A172 (cell line): ENCODE data around the gene PLA2G5. TPM values are rescaled to one million over a fixed set of nuclear protein-coding genes. Genes with fewer than 3 reads are reported as not detected.

Source experiments
- DNase-seq: peaks from one replicate; pipeline ENCODE4 v3.0.0-alpha.2; 2015; ENCODE audit warnings: low spot score
- total RNA-seq: library from RNA; depleted of rRNA; stranded (reverse); fragments of >200 nt; shearing (Covaris generic); gene quantifications from 2 replicates; pipeline ENCODE4 v1.2.3, GENCODE V29; 2014

The PLA2G5 gene
- total RNA-seq, 1 experiment from 2014 or later: not detected

DNA sequence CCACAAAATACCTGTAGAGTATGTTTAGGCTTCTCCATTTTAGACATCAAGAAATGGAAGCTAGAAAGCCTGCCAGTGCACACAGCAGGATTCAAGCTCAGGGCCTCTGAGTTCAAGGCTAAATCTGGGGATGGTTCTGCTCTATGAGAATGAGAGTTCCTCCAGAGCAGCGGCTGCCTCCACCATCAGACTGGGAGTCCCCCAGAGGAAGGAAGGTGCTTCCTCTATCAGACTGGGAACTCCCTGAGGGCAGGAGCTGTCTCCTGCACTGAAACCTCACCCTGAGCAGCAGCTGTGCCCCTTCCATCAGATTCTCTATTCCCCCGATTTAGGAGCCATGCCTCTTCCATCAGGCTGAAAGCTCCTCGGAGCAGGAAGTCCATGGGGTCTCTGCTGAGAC is 20.1 kb downstream of the PLA2G5 start:
- no peak for DNase-seq

DNA sequence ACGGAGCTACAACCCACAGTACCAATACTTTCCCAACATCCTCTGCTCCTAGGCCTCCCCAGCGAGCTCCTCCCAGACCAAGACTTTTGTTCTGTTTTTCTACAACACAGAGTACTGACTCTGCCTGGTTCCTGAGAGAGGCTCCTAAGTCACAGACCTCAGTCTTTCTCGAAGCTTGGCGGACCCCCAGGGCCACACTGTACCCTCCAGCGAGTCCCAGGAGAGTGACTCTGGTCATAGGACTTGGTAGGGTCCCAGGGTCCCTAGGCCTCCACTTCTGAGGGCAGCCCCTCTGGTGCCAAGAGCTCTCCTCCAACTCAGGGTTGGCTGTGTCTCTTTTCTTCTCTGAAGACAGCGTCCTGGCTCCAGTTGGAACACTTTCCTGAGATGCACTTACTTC is 20.6 kb downstream of the PLA2G5 start:
- no peak for DNase-seq

- no peak for DNase-seq
Observed at GRCh38 chr1:20093303-20093702, 23.3 kb downstream of the PLA2G5 start.

- DNase-seq: no peak
Observed at GRCh38 chr1:20093940-20094391, 24.0 kb downstream of the PLA2G5 start.

DNA sequence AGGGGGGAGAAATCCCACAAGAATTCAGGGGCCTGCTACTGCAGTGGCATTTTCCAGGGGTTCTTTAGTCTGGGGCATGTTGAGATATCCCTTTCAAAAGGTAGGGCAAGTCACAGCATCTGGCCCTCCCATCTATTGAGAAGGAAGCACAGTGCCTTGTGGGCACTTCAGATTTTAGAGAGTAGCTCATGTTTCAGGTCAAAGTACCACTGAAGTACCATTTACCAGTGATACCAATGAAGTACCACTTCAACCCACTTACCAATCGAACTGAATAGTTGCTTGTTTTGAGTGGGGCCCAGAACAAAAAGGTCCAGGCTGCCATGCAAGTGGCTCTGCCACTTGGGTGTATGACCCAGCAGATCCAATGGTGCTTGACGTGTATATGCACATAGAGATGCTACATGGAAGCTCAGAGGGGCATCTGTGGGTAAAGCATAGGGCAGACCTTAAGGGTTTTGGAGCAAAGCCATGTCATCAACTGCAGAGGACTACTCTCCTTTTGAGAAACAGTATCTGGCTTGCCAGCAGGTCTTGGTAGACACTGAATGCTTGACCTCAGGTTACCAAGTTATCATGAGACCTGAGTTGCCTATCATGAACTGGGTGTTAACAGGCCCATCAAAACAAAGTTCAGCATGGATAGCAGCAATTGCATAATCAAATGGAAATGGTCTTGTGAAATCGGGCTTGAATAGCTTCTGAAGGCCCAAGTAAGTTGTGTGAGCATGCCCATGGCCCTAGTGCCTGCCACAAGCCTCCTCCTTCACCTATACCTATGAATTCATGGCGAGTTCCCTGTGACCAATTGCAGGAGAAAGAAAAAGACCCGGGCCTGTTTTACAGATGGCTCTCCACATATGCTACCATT is 25.8 kb downstream of the PLA2G5 start:
- no peak for DNase-seq

DNA sequence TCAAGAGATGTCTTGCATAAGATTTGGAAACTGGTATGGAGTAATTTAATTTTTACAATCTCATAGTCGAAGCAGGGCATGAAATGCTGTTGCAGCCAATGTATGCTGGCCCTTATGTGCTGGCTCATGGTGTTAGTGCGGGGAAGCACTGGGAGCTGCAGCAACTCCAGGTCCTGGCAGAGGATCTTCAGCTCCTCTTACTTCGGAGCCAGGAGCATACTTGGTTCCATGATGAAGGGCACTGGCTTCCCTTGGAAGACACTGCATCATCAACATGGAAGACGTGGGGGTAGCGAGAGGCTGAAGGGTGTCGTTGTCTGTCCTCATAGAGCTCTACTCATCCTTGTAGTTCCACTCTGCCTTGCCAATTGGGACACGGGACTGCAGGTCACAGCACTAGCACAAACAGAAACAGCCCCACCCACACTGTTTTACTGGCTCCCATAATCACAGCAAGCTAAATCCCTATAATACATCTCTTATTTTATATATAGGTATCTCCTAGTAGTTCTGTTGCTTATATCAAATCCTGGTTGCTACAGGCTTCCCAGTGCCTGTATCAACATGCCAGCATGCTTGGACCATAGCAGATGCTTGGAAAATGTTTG is 26.9 kb downstream of the PLA2G5 start:
- no peak for DNase-seq

GRCh38 chr1:20099533-20099932 is 29.5 kb downstream of the PLA2G5 start:
- DNase-seq: no peak

DNA sequence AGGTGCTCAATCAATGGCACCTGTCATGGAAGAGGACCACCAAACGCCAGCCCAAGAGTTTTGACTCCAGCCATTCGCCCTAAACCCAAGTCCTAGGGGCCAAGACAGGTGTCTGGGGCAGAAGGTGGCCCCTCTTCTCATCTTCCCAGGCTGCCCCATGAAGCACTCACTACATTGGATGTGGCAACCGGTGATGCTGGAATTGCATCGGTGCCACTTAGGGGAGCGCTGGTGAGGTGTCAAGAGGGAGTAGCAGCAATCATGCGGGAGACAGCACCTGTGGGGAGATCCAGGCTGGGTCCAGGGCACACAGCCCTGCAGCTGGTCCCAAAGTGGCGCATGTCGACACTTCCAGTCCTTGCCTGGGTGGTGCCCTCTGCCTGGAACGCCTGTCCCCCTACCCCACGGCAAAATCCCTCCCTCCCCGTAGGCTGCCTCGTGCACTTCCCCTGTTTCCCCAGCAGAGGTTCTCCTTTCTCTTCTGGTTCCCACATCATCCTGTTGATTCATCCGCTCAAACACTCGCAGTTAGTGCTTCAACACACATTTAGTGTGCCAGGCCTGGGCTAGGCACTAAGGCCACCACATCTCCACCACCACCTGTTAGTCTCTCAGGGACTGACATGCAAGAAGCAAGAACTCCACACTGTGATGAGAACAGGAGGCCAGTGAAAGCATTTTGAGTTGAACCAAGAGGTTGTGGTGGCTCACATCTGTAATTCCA is 30.8 kb downstream of the PLA2G5 start:
- DNase-seq: peak; percentile 33

DNA sequence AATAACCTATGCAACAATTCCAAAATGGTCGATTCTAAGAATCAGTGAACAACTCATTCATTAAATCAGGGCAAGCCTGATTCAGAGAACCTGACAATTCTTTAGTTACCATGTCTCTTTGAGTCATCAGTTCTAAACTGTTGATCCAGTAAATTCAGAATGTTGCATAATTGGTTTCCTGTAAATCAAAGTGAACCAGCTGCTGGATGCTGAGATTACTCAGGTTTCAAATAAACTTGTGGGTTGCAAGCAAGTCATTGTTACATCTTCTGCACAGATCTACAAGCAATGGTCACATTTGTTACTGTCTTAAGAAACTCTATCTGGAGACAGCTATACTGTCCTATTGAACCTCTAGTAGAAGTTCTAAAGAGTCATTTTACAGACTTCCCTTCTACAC is 32.9 kb downstream of the PLA2G5 start:
- no peak for DNase-seq

- no peak for DNase-seq
Observed at GRCh38 chr1:20105856-20106255, 35.9 kb downstream of the PLA2G5 start.

DNA sequence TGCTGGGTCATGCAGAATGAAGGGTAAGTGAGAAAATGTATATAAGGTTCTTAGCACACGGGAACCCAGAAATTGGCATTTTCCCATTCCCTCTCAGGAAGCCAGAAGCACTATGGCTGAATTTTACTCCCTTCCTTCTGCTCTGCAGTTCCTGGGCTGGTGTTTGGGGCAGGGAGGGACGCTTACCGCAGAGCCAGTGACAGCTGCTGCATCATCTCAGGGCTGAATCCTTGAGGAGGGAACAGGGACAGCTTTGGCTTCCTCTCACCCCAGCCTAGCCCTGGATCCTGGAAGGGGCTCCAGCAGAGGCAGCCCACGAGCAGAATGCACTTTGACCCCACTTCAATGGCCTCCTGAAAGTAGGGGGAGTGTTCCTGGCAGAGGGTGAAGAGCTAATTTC is 37.4 kb downstream of the PLA2G5 start:
- no peak for DNase-seq

GRCh38 chr1:20107796-20108195 is 37.8 kb downstream of the PLA2G5 start:
- no peak for DNase-seq

DNA sequence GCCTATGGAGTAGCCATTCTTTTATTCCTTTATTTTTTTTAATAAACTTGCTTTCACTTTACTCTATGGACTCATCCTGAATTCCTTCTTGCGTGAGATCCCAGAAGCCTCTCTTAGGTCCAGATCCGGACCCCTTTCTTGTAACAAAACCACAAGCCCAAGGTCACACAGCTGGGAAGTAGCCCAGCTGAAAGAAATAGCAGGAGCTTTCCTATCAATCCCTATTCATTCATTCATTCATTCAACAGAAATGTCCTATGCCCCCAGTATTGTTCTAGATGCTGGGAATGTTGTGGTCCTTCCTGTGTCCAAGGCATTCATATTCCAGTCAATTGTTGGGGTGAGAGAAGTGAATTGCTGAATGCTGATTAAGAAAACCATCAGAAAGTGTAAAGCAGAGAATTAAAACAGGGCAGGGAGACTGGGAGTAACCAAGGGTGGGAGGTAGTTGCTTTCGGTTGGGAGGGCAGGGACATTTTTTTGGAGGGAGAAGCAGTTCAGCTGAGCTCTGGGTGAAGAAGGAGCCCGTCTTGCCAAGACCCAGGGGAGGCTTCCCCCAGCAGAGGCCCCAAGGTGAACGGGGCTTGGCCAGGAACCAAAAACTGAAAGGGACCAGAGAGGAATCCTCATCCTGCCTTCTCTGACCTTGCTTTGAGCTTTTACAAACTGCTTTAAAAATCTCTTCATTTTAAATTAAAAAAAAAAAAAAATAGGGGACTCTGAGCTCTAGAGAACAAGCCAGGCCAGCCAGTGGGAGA is 38.6 kb downstream of the PLA2G5 start:
- DNase-seq: no peak

GRCh38 chr1:20109223-20109856 is 39.3 kb downstream of the PLA2G5 start:
- DNase-seq: no peak

GRCh38 chr1:20110679-20111078 is 40.7 kb downstream of the PLA2G5 start:
- peak; percentile 55 for DNase-seq

DNA sequence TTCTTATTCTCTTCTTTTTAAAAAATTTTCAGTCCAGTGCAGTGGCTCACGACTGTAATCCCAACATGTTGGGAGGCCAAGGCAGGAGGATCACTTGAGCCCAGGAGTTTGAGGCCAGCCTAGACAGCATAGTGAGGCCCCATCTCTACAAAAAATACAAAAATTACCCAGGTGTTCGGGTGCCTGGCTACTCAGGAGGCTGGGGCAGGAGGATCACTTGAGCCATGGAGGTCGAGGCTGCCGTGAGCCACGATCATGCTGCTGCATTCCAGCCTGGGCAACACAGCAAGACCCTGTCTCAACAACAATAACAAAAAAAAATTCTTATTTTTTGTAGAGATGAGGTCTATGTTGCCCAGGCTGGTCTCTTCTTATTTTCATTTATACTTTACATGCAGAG is 41.5 kb downstream of the PLA2G5 start:
- no peak for DNase-seq

DNA sequence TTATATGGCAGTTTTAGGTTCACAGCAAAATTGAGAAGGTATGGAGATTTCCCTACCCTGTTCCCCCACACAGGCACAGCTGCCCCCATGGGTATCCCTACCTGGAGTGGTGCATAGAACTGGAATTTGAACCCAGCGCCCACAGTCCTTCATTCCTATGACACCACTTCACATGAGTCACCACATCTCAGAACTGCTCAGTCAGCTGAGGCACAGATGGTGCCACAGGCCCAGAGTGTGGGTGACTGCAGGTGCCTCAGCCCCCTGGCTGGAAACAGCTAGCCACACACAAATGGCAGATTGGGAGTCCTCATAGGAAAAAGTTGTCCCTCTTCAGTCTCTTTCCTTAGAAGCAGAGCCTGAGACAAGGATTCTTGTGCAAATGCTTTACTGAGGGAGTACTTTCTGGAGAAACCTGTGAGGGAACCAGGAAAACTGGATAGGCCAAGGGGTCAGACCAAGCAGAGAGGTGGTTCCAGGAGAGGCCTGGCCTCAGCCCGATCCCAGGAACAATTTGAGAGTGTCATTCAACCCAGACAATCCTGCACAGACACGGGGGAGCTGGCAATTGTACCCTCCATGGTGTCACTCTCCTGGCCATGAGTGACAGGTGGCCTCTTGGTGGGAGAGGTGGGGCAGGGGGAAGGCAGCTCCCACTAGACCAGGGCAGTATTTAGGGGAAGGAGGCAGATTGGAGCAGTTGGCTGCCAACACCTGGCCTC is 42.4 kb downstream of the PLA2G5 start:
- DNase-seq: no peak

DNA sequence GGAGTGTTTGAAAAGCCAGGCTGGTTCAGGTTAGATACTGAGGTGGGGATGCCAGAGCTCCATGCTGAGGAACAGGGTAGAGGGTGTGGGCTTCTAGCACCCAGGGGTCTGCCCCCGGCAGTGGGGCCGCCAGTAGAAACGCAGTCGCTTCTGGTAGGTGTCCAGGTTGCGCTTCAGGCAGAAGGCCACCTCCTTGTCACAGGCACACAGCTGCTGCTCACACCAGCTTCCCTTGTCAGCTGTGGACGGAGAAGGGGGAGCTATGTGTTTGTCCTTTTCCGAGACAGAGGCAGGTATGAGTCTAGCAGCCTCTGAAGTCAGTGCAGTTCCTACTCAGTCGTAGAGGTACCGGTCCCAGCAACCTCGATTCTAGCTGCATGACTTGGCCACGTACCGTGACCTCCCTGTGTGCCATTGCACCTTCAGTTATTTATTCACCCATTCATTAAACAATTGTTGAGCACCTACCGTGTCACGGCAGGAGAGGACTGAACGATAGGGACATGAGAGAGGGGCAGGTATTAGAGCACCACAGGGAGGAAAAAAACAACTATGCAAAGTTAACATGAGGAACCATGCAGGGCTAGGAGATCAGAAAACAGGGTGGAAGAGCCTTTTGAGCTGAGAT is 44.1 kb downstream of the PLA2G5 start:
- no peak for DNase-seq

DNA sequence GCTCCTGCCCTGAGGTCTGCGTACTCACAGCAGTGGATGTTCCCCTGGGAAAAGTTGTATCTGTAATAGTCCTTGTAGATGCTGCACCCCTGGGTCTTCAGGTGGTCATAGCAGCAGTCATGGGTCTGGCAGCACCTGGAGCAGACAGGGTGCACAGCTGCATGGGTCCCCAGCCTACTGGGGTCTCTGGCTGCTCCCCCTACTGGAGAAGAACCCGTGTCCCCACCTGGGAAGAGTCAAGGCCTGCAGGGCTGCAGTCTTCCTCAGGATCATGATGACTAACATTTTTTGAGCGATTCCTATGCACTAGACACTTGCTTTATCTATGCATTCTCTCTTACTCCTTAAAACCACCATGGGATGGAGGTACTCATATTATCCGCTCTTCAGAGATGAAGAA is 45.5 kb downstream of the PLA2G5 start:
- DNase-seq: no peak

DNA sequence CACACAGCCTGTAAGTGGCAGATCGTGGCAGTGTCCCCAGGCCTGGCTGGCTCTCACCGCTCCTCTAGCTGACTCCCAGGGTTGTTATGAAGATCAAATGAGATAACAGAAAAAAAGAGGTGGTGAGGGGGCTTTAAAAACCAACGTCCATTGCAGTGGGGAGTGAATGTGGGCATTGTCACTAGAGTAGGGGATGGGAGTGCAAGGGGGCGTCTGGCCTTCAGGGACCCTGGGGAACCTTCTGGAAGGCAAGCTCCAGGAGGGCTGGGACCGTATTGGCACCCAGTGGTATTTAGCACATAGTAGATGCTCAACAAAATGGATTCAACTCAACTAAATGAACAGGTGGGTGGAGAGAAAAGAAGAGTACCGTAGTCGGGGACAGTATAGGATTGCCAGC is 45.9 kb downstream of the PLA2G5 start:
- DNase-seq: no peak
